CD14-positive monocyte (primary cell): ENCODE data around the gene SMC1A. TPM values are rescaled to one million over a fixed set of nuclear protein-coding genes. Genes with fewer than 3 reads are reported as not detected.

Experiments used
- DNase-seq, 3 donors: peaks; one replicate each; pipeline ENCODE4 v3.0.0-alpha.2; 2011 to 2022
- H2AFZ ChIP-seq: 2 replicates; pipeline ENCODE4 v1.6.0; 2012; ENCODE audit warnings: mild to moderate bottlenecking, low read depth, low read length, inconsistent platforms; ENCODE audit not compliant: insufficient read depth, poor library complexity, severe bottlenecking
- H3K27ac ChIP-seq, 2 donors: 1 replicate in 1 of 2; 2 replicates in 1 of 2; pipeline ENCODE4 v1.5.1; 2012 to 2013; ENCODE audit warnings: low read length in 2 of 2, control low read depth in 1 of 2, inconsistent platforms in 1 of 2, low read depth in 1 of 2, mild to moderate bottlenecking in 1 of 2
- H3K27me3 ChIP-seq, 2 donors: one replicate each; pipeline versions ENCODE4 v1.6.0 to v1.6.1; 2011 to 2013; ENCODE audit warnings: low read length in 2 of 2; ENCODE audit not compliant: control insufficient read depth in 2 of 2, insufficient read depth in 2 of 2
- H3K36me3 ChIP-seq, 2 donors: replicated peaks in 1 of 2; 1 replicate in 1 of 2; 2 replicates in 1 of 2; pipeline versions ENCODE4 v1.5.1 to v1.6.1; 2012 to 2013; ENCODE audit warnings: low read length in 2 of 2, control low read depth in 1 of 2, inconsistent platforms in 1 of 2, mild to moderate bottlenecking in 1 of 2; ENCODE audit not compliant: insufficient read depth in 2 of 2, control insufficient read depth in 1 of 2
- H3K4me1 ChIP-seq, 2 donors: 1 replicate in 1 of 2; 2 replicates in 1 of 2; pipeline versions ENCODE4 v1.5.1 to v1.6.1; 2012 to 2013; ENCODE audit warnings: low read length in 2 of 2, control low read depth in 1 of 2, inconsistent platforms in 1 of 2, mild to moderate bottlenecking in 1 of 2, moderate library complexity in 1 of 2; ENCODE audit not compliant: insufficient read depth in 2 of 2, control insufficient read depth in 1 of 2
- H3K4me2 ChIP-seq: replicated peaks from 2 replicates; pipeline ENCODE3; 2012; ENCODE audit warnings: low read length, moderate library complexity, mild to moderate bottlenecking; ENCODE audit not compliant: poor library complexity, severe bottlenecking; ENCODE audit errors: extremely low read depth
- H3K4me3 ChIP-seq, 3 experiments: fragments of 200-600 bp in 1 of 3; sonication (generic) in 1 of 3; replicated peaks in 1 of 3; 1 replicate in 2 of 3; 2 replicates in 1 of 3; pipeline ENCODE4 v1.5.1; 2011 to 2013; ENCODE audit warnings: low read length in 3 of 3, mild to moderate bottlenecking in 3 of 3, control low read depth in 2 of 3, low read depth in 2 of 3, inconsistent platforms in 1 of 3, moderate library complexity in 1 of 3
- H3K79me2 ChIP-seq: 2 replicates; pipeline ENCODE4 v1.6.0; 2012; ENCODE audit warnings: mild to moderate bottlenecking, control low read depth, inconsistent platforms, low read length, moderate library complexity; ENCODE audit not compliant: insufficient read depth
- H3K9ac ChIP-seq: 2 replicates; pipeline ENCODE4 v1.6.0; 2017; ENCODE audit warnings: low read length, mild to moderate bottlenecking; ENCODE audit not compliant: insufficient read depth, poor library complexity, severe bottlenecking
- H3K9me3 ChIP-seq, 2 donors: replicated peaks in 1 of 2; 1 replicate in 1 of 2; 2 replicates in 1 of 2; pipeline versions ENCODE4 v1.5.1 to v1.6.1; 2012 to 2013; ENCODE audit warnings: low read length in 2 of 2, control low read depth in 1 of 2; ENCODE audit not compliant: control insufficient read depth in 1 of 2, insufficient read depth in 1 of 2
- H4K20me1 ChIP-seq: 2 replicates; pipeline ENCODE4 v1.6.0; 2012; ENCODE audit warnings: mild to moderate bottlenecking, low read length, control low read depth, moderate library complexity; ENCODE audit not compliant: insufficient read depth
- H3K27ac Mint-ChIP-seq, 7 donors: one replicate each; pipeline ENCODE4 v1.8.0; 2020; ENCODE audit warnings: mild to moderate bottlenecking in 7 of 7, mixed read lengths in 7 of 7, moderate library complexity in 6 of 7, inconsistent platforms in 2 of 7
- H3K27me3 Mint-ChIP-seq, 3 donors: one replicate each; pipeline ENCODE4 v1.8.0; 2021 to 2022; ENCODE audit warnings: low read depth in 3 of 3, mild to moderate bottlenecking in 3 of 3, mixed read lengths in 3 of 3, moderate library complexity in 3 of 3, inconsistent platforms in 1 of 3
- H3K36me3 Mint-ChIP-seq, 2 donors: one replicate each; pipeline ENCODE4 v1.8.0; 2020; ENCODE audit warnings: mixed read lengths in 2 of 2, inconsistent platforms in 1 of 2, mild to moderate bottlenecking in 1 of 2
- H3K4me1 Mint-ChIP-seq: one replicate; pipeline ENCODE4 v1.8.0; 2020; ENCODE audit warnings: mild to moderate bottlenecking, mixed read lengths
- H3K4me3 Mint-ChIP-seq, 2 donors: one replicate each; pipeline ENCODE4 v1.8.0; 2020; ENCODE audit warnings: mild to moderate bottlenecking in 2 of 2, mixed read lengths in 2 of 2, moderate library complexity in 1 of 2
- H3K9me3 Mint-ChIP-seq, 7 donors: one replicate each; pipeline ENCODE4 v1.8.0; 2020 to 2022; ENCODE audit warnings: mixed read lengths in 7 of 7, mild to moderate bottlenecking in 6 of 7, moderate library complexity in 6 of 7, inconsistent platforms in 2 of 7
- WGBS: methylation state at CpG from one replicate; pipeline ENCODE4 v1.1.5; 2013; ENCODE audit warnings: missing lambda C conversion rate; ENCODE audit not compliant: insufficient coverage; 5-methylcytosine and 5-hydroxymethylcytosine counted together
- intact Hi-C, 2 donors: fragments of 100-400 bp; cut with micrococcal nuclease; formaldehyde crosslinking; loops; one replicate each; pipeline versions ENCODE4 v1.15.0 to v1.15.1; 2023
- polyA plus RNA-seq, 3 donors: library from polyadenylated mRNA; depleted of rRNA in 1 of 3; unstranded in 2 of 3; stranded (reverse) in 1 of 3; fragments of 300-500 nt in 2 of 3; fragments of >200 nt in 1 of 3; fragmentation: Illumina TruSeq in 2 of 3; gene quantifications; 1 replicate in 2 of 3; 2 replicates in 1 of 3; pipeline ENCODE4 v1.2.3, GENCODE V29; 2012 to 2021
- TF ChIP-seq, protein P1 (sequence below): fragments of 200-600 bp; IDR thresholded peaks from one replicate; pipeline ENCODE4 v1.8.0; 2022; ENCODE audit warnings: antibody characterized with exemption, mild to moderate bottlenecking

The SMC1A gene
- polyA plus RNA-seq, 3 donors: 25.5 to 53.2 (median 25.6) TPM

DNA sequence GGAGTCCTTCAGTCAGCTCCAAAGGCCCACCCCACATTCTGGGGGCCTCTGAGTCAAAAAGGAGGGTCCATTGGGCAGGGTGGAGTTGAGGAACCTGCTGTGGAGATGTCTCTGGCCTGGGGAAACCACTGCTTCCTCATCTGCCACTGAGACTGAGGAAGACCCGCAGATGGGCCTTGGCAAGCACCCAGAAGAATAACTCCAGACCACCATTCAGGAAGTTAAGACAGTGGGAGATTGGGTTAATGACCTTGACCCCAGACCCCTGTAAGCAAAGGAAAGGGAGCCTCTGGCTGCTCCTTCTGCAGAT, 19.8 kb upstream of the SMC1A start:
- peak overlapping the region; percentile 52 to 80 (median 63) for H3K4me3 ChIP-seq
- H3K27ac ChIP-seq: peak overlapping the region; percentile 94 to 99
- H3K9me3 Mint-ChIP-seq: peaks cover 0 to 2% (median 0%) of the 10 kb centered on the region in 7 donors
- peaks cover 23% of the 10 kb centered on the region for H3K4me1 Mint-ChIP-seq
- no peaks in the 10 kb centered on the region for H3K79me2 ChIP-seq
- H3K9ac ChIP-seq: peak overlapping the region; percentile 80
- H3K27me3 Mint-ChIP-seq: peaks cover 0 to 15% (median 0%) of the 10 kb centered on the region in 3 donors
- H3K9me3 ChIP-seq: no peaks in the 10 kb centered on the region
- H3K4me3 Mint-ChIP-seq: peak overlapping the region; percentile 82 to 92
- peaks cover 23 to 36% of the 10 kb centered on the region in 2 donors for H3K4me1 ChIP-seq
- no peaks in the 10 kb centered on the region for H4K20me1 ChIP-seq
- peak overlapping the region; percentile 89 for H2AFZ ChIP-seq
- WGBS: no CpG with 5 or more reads among the region's 1 CpG
- intact Hi-C loops: loop anchor here in 1 of 2 donors (5.0 kb wide), 1 partner anchor 125 kb away; no protein-coding TSS in a partner anchor
- H3K36me3 ChIP-seq: no peaks in the 10 kb centered on the region
- DNase-seq: peak in 2 of 3 donors; percentile 61 to 62
- no peaks in the 10 kb centered on the region for H3K27me3 ChIP-seq
- TF ChIP-seq, protein P1, sequence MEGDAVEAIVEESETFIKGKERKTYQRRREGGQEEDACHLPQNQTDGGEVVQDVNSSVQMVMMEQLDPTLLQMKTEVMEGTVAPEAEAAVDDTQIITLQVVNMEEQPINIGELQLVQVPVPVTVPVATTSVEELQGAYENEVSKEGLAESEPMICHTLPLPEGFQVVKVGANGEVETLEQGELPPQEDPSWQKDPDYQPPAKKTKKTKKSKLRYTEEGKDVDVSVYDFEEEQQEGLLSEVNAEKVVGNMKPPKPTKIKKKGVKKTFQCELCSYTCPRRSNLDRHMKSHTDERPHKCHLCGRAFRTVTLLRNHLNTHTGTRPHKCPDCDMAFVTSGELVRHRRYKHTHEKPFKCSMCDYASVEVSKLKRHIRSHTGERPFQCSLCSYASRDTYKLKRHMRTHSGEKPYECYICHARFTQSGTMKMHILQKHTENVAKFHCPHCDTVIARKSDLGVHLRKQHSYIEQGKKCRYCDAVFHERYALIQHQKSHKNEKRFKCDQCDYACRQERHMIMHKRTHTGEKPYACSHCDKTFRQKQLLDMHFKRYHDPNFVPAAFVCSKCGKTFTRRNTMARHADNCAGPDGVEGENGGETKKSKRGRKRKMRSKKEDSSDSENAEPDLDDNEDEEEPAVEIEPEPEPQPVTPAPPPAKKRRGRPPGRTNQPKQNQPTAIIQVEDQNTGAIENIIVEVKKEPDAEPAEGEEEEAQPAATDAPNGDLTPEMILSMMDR: no peak
- H3K27ac Mint-ChIP-seq: peak overlapping the region; percentile 92 to 98 (median 95)
- H3K36me3 Mint-ChIP-seq: peaks cover 0 to 3% of the 10 kb centered on the region in 2 donors
- H3K4me2 ChIP-seq: peak overlapping the region; percentile 93

- H3K27ac ChIP-seq: peak overlapping the region; percentile 94 to 99
- peaks cover 23 to 41% of the 10 kb centered on the region in 2 donors for H3K4me1 ChIP-seq
- H3K27me3 ChIP-seq: no peaks in the 10 kb centered on the region
- H3K36me3 Mint-ChIP-seq: peaks cover 0 to 3% of the 10 kb centered on the region in 2 donors
- peak overlapping the region; percentile 52 to 80 (median 63) for H3K4me3 ChIP-seq
- H3K79me2 ChIP-seq: no peaks in the 10 kb centered on the region
- H2AFZ ChIP-seq: peak overlapping the region; percentile 89
- peaks cover 0 to 2% (median 0%) of the 10 kb centered on the region in 7 donors for H3K9me3 Mint-ChIP-seq
- H3K4me3 Mint-ChIP-seq: peak overlapping the region; percentile 82 to 92
- intact Hi-C loops: loop anchor here in 1 of 2 donors (5.0 kb wide), 1 partner anchor 124 kb away; no protein-coding TSS in a partner anchor
- WGBS: under 1% methylated on average over 22 of the region's 44 CpGs
- H3K4me2 ChIP-seq: peak overlapping the region; percentile 93
- TF ChIP-seq, protein P1: no peak
- peak overlapping the region; percentile 92 to 98 (median 95) for H3K27ac Mint-ChIP-seq
- H3K9me3 ChIP-seq: no peaks in the 10 kb centered on the region
- H3K36me3 ChIP-seq: no peaks in the 10 kb centered on the region
- H4K20me1 ChIP-seq: no peaks in the 10 kb centered on the region
- H3K27me3 Mint-ChIP-seq: peaks cover 0 to 15% (median 0%) of the 10 kb centered on the region in 3 donors
- peak overlapping the region; percentile 80 for H3K9ac ChIP-seq
- peak; percentile 70 to 75 (median 73) for DNase-seq
- H3K4me1 Mint-ChIP-seq: peaks cover 23% of the 10 kb centered on the region
Observed at GRCh38 chrX:53441531-53442321, 19.3 kb upstream of the SMC1A start.
